Stimulated activated CD8-positive, alpha-beta memory T cell treated with anti-CD3 and anti-CD28 coated beads, Interleukin-7, amount 100 ng/mL, for 1 hour (primary cell): ENCODE measurements around the gene ACER3.
"Not testable (repeated sequence)": the region's sequence is repeated elsewhere in the genome, so short reads cannot be mapped to it uniquely, and the experiment has no call there.

Source experiments
- DNase-seq, 2 donors: peaks; one replicate each; pipeline ENCODE4 v3.0.0-alpha.2; 2020; ENCODE audit warnings: low read depth in 2 of 2

The ACER3 gene

DNA sequence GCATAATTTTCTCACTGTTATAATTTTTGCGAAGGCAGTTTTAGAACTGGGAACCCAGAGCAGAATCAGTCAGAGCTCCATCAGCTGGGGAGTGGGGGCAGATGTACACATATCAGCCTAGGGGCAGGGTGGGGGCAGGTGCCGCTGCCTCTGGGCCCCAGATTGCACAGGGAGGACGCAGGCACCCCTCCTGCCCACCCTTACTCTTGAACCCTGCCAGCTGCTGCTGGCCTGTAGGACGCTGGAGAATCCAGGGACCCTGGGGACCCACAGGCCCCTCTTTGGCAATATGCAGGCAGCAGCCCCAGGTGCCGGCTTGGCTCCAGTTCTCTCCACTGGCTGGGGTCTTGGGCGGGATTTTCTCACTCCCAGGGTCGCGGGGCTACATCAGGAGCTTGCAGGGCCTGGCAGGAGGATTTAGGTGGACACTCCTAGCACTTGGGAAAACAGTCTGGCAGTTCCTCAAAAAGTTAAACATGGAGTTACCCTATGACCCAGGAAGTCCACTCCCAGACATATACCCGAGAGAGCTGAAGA lies 197.3 kb downstream of the ACER3 start:
- DNase-seq: no peak

DNA sequence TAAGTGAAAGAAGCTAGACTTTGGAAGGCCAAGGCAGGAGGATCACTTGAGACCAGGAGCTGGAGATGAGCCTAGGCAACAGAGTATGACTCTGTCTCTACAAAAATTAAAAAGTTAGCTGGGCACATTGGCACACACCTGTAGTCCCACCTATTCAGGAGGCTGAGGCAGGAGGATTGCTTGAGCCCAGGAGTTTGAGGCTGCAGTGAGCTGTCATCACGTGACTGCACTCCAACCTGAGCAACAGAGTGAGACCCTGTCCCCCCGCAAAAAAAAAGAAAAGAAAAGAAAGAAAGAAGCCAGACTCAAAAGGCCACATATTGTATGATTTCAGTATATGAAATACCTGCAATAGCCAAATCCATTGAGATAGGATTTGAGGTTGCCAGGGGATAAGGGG lies 198.2 kb downstream of the ACER3 start:
- no peak for DNase-seq

GRCh38 chr11:77059806-77060205 lies 199.1 kb downstream of the ACER3 start:
- DNase-seq: no peak

DNA sequence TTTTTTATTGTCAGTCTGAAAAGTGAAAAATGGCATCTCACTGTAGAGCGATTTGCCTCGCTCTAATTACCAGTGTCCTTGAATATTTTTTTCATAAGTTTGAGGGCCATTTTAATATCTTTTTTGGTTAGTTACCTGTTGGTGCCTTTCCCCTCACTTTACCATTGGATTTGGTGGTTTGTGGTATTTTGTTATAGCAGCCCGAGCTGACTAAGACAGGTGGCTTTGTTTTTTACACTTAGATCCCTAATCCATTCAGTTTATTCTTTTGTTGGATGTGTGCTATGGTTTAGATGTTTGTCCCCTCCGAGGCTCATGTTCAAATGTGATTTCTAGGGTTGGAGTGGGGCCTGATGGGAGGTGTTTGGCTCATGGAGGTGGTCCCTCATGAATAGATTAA lies 199.5 kb downstream of the ACER3 start:
- no peak for DNase-seq

- DNase-seq: not testable (repeated sequence)
Observed at GRCh38 chr11:77061258-77061657, 200.5 kb downstream of the ACER3 start.

GRCh38 chr11:77062924-77063323 lies 202.2 kb downstream of the ACER3 start:
- DNase-seq: no peak

GRCh38 chr11:77063407-77063806 lies 202.7 kb downstream of the ACER3 start:
- DNase-seq: no peak

DNA sequence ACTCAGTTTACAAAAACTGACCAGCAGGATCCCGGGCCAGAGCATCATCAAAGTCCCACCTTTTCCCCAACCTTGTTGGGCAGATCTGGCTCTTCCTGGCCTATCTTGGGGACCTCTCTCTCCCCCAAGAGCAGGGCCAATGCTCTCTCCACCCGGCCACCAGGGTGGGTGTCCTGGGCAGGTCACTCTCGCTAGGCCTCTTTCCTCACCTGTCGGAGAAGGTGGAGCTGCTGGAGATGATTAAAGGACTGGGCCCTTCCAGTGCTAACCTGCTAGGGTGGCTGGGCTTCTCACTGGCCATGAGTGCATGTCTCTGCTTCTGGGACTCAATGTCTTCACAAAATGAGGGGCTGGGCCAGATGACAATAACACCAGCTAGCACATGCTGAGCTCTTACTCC lies 203.1 kb downstream of the ACER3 start:
- no peak for DNase-seq

DNA sequence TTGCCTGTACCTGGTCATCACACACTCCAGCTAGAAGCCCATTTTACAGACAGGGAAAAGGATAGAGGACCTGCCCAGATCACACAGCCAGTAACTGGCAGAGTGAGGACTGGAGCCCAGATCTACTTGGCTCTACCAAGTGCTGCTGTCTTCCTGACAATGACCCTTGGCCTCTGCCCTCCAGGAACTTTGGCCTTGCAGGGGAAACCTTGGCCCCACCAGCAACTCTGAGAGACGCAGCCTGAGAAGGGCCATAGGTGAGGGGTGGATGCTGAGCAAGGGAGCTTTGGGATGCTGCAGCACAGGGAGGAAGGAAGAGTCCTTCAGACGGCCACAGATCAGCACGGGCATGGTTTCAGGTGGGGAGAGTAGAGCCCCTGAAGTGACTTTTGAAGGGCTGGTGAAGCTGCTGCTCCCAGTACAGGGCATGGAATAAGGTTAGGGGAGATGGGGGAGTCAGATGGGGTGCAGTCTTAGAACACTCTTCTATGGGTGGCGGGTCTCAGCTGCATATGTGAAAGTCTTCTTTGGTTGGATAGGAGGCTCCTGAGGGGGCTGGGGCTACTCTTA lies 204.0 kb downstream of the ACER3 start:
- no peak for DNase-seq

- no peak for DNase-seq
Observed at GRCh38 chr11:77065878-77066228, 205.1 kb downstream of the ACER3 start.

DNA sequence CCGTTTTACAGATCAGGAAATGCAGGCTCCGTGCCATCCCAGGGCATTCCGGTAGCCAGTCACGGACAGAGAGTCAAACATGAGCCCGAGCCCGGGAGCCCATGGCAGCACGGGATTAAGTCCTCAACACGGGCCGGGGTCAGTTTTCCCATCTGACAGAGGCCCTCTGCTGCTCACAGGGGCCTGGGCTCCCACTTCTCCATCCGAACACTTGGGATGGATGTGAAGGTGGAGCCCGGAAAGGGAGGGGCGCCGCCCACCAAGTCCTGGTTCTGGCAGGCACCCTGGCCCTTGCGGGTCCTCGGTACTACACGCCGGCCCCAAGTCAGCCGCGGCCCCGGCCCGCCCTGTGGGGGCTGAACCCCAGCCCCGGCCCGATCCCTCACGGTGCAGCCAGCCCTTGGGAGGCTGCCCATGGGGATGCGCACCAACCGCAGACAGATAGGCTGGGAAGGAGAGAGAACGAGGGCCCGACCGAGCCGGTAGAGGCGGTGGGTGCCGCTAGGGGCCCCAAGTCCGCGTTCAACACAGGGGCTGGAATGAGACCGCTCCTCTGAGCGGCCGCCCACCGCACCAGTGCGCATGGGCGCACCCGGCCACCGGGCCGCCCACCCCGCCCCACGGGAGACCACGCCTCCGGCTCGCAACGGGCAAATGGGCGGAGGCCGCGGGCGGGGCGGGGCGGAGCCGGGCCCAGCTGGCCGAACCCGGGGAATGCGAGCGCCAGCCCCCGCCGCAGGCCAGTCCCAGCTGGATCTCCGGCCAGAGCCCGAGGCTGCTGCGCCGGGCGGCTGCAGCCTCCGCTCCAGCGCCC lies 205.7 kb downstream of the ACER3 start, which contains the start of gene CAPN5:
CAPN5 (plus strand) TSS at position 743 of the 814 bp plus-strand sequence. CDS start 17,916 bp downstream, outside the sequence.
- peak; percentile 73 to 76 for DNase-seq

DNA sequence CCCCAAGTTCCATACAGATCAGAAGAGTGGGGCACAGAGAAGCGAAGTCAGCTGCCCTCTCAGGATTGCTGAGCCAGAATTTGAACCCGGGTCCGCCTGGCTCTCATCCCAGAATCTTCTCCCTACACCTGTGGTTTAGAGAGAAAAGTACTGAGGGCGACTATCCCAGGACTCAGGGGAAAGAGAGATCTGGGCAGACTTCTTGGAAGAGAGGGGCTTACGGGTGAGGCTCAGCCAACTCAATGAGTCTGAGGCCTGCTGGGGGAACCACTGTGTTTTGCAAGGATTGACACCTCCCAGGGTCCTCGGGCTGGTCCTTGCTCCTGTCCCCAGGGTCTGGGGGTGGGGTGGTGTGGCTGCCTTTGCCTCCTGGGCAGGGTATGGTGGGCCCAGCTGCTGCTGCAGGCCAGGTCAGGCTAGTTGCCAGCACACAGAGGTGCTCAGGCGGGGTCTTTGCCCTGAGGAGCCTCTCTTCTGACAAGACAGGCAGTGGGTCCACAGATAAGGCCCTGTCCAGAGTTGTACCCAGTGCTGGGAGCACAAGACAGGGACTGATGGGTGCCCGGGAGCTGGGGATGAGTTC lies 207.2 kb downstream of the ACER3 start:
- DNase-seq: no peak

GRCh38 chr11:77068457-77069335 lies 208.0 kb downstream of the ACER3 start:
- DNase-seq: no peak

- DNase-seq: no peak
Observed at GRCh38 chr11:77069336-77069968, 208.7 kb downstream of the ACER3 start.

- DNase-seq: no peak
Observed at GRCh38 chr11:77069969-77070582, 209.4 kb downstream of the ACER3 start.

DNA sequence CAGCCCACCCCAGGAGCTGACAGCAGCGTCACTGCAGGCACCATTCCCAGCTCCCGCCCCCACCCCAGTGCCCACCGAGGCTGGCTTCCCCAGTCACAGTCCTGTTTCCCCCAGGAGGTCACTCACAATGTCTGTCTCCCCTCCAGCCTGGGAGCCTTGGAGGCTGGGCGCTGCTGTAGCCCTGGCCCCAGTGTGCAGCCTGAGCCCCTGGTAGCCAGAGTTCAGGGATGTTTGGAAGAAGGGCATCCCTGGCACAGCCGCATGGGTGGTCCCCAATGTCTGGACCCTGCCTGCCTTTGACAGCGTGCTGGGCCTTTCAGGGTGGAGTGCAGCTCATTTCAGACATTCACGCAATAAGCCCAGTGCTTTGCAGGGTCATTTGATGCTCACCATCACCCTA lies 210.4 kb downstream of the ACER3 start:
- no peak for DNase-seq

GRCh38 chr11:77071671-77072605 lies 211.2 kb downstream of the ACER3 start:
- no peak for DNase-seq

GRCh38 chr11:77072851-77073327 lies 212.2 kb downstream of the ACER3 start:
- no peak for DNase-seq

DNA sequence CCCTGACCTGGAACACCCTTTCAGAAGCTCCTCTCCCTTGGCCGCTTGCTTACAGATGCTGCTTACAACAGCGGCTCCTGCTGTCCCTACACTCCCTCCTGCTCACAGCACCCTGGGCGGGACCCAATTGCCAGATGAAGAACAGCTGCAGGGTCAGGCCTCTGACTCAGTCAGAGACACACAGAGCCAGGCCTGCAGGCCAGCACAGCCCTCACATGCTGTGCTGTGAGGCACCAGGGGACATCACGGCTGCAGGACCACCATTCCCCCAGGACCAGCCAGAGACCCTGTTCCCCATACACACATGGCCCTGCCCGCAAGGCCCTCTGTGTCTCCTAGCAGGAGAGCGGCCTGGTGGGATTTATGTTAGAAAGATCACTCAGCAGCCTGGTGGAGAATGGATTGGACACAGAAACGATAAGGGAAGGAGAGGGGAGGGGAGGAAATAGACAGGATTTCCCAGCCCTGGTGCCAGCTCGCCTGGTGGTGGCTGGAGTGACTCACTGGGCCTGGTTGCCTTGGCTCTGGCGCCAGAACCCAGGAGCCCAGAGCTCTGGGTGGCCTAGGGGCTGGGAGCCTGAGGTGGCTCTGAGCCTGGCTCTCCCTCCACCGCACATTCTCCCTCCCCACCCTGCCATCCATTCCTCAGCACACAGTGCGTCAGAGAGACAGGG lies 212.7 kb downstream of the ACER3 start:
- DNase-seq: no peak
